Measurements from ENCODE around the gene TRPC6.
A peak's percentile ranks its signal among the peaks of the same experiment; 100 is the strongest.

The TRPC6 gene

GRCh38 chr11:101574886-101575285, 8.9 kb downstream of the TRPC6 start:
- TF ChIP-seq, protein P1, sequence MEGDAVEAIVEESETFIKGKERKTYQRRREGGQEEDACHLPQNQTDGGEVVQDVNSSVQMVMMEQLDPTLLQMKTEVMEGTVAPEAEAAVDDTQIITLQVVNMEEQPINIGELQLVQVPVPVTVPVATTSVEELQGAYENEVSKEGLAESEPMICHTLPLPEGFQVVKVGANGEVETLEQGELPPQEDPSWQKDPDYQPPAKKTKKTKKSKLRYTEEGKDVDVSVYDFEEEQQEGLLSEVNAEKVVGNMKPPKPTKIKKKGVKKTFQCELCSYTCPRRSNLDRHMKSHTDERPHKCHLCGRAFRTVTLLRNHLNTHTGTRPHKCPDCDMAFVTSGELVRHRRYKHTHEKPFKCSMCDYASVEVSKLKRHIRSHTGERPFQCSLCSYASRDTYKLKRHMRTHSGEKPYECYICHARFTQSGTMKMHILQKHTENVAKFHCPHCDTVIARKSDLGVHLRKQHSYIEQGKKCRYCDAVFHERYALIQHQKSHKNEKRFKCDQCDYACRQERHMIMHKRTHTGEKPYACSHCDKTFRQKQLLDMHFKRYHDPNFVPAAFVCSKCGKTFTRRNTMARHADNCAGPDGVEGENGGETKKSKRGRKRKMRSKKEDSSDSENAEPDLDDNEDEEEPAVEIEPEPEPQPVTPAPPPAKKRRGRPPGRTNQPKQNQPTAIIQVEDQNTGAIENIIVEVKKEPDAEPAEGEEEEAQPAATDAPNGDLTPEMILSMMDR (IDR thresholded peaks at IDR 0.05; ENCODE audit: extremely low read depth, insufficient read depth, missing control alignments), result no peak
- in situ Hi-C loops (cut with MboI; ENCODE audit: low pct_unique_long_range_greater_than_20kb, low sequenced_read_pairs, unreplicated experiment), result no loop called here
- no peak for DNase-seq (ENCODE audit: low spot score)

- in situ Hi-C loops (cut with MboI; ENCODE audit: low pct_unique_long_range_greater_than_20kb, low sequenced_read_pairs, unreplicated experiment), result no loop called here
- TF ChIP-seq, protein P1 (IDR thresholded peaks at IDR 0.05; ENCODE audit: extremely low read depth, insufficient read depth, missing control alignments), result no peak
- no peak for DNase-seq (ENCODE audit: low spot score)
These were observed 16.7 kb downstream of the TRPC6 start for GRCh38 chr11:101567071-101567470.

GRCh38 chr11:101566626-101567025, 17.2 kb downstream of the TRPC6 start:
- TF ChIP-seq, protein P1 (IDR thresholded peaks at IDR 0.05; ENCODE audit: extremely low read depth, insufficient read depth, missing control alignments), result no peak
- DNase-seq (ENCODE audit: low spot score), result no peak
- in situ Hi-C loops (cut with MboI; ENCODE audit: low pct_unique_long_range_greater_than_20kb, low sequenced_read_pairs, unreplicated experiment), result no loop called here

DNA sequence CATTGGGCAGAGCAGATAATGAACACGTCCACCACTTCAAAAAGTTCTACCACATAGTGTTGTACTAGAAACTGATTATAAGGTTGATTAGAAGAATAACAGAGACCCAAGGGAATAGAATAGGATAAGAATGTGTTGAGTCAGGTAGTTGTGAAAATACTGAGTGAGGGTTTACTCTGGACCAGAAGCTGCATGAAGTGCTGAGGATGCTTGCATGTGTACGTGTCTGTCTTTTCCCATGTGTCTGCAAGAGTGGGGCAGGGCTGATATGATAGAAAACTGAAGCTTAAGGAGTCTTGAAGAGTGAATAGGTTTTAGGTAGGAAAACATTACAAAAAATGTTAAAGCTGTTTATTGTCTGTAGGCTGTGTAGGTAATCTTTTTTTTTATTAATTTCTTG, 20.6 kb downstream of the TRPC6 start:
- TF ChIP-seq, protein P1 (IDR thresholded peaks at IDR 0.05; ENCODE audit: extremely low read depth, insufficient read depth, missing control alignments), result no peak
- in situ Hi-C loops (cut with MboI; ENCODE audit: low pct_unique_long_range_greater_than_20kb, low sequenced_read_pairs, unreplicated experiment), result no loop called here
- no peak for DNase-seq (ENCODE audit: low spot score)

- in situ Hi-C loops (cut with MboI; ENCODE audit: low pct_unique_long_range_greater_than_20kb, low sequenced_read_pairs, unreplicated experiment), result no loop called here
- TF ChIP-seq, protein P1 (IDR thresholded peaks at IDR 0.05; ENCODE audit: extremely low read depth, insufficient read depth, missing control alignments), result no peak
- DNase-seq (ENCODE audit: low spot score), result no peak
These were observed 28.4 kb downstream of the TRPC6 start for GRCh38 chr11:101555366-101555765.

DNA sequence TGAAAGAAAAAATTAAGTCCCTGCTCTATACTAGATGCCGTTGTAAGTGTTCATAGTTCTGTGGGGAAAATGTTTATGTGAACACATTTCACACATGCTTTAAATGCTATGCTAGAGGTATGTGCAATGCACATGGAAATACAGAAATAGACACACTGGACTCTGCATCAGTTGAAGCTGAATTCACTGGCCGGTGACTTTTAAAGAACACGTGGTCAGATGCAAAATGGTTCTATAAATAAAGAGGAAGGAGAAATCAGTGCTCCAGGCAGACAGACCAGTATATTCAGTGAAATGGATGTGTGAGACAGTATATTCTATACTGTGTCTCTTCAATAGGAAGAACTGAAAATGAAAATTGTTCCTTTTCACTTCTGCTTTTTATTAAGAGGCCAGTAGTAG, 29.9 kb downstream of the TRPC6 start:
- TF ChIP-seq, protein P1 (IDR thresholded peaks at IDR 0.05; ENCODE audit: extremely low read depth, insufficient read depth, missing control alignments), result no peak
- in situ Hi-C loops (cut with MboI; ENCODE audit: low pct_unique_long_range_greater_than_20kb, low sequenced_read_pairs, unreplicated experiment), result no loop called here
- peak; percentile 17 for DNase-seq (ENCODE audit: low spot score)

- in situ Hi-C loops (cut with MboI; ENCODE audit: low pct_unique_long_range_greater_than_20kb, low sequenced_read_pairs, unreplicated experiment), result no loop called here
- no peak for DNase-seq (ENCODE audit: low spot score)
- TF ChIP-seq, protein P1 (IDR thresholded peaks at IDR 0.05; ENCODE audit: extremely low read depth, insufficient read depth, missing control alignments), result no peak
These were observed 30.9 kb downstream of the TRPC6 start for GRCh38 chr11:101552888-101553287.
